ENCODE results near the gene TENM4. TPM values are rescaled to one million over a fixed set of nuclear protein-coding genes. Genes with fewer than 3 reads are reported as not detected.

Gene TENM4
- total and polyA plus RNA-seq, 2 of the 8 experiments (the other 6 are each of a cell fraction or from before 2014, with no cell fraction given): 3.5 to 7.2 TPM

- no peaks in the 10 kb centered on the region for H3K9me3 ChIP-seq (ENCODE audit: insufficient read depth in 2 of 2, low read depth in 1 of 2, low read length in 1 of 2)
- no peak overlapping the region for H3K18ac ChIP-seq (ENCODE audit: extremely low read depth, low read length)
- 90% methylated on average over 12 of the region's 12 CpGs; no CpG with 5 or more reads in 1 of the 2 experiments for WGBS, 2 experiments (ENCODE audit: extremely low coverage in 1 of 2, insufficient coverage in 1 of 2, insufficient read length in 1 of 2, insufficient replicate concordance in 2 of 2, low coverage in 1 of 2, low lambda C conversion rate in 2 of 2, missing lambda C conversion rate in 1 of 2)
- no peak overlapping the region for H3K56ac ChIP-seq (replicated peaks; ENCODE audit: insufficient read length, low read depth, low read length)
- no peak overlapping the region for H3K14ac ChIP-seq (ENCODE audit: insufficient read length)
- H3K36me3 ChIP-seq (ENCODE audit: control insufficient read depth in 2 of 4, insufficient read depth in 4 of 4, low read length in 3 of 4): no peaks in the 10 kb centered on the region
- FAIRE-seq: no peak
- H3K4me2 ChIP-seq (ENCODE audit: insufficient read depth in 1 of 2, low read depth in 2 of 2, low read length in 2 of 2): no peak overlapping the region
- H4K8ac ChIP-seq (ENCODE audit: extremely low read depth, insufficient read depth, low read length): no peak overlapping the region
- H3K79me2 ChIP-seq (ENCODE audit: control insufficient read depth in 1 of 2, insufficient read depth in 2 of 2, low read length in 2 of 2): no peaks in the 10 kb centered on the region
- no peaks in the 10 kb centered on the region for H3K23me2 ChIP-seq (ENCODE audit: low read depth, low read length)
- H2BK120ac ChIP-seq (replicated peaks; ENCODE audit: low read depth, low read length): no peak overlapping the region
- 0 out of 2 replicates have a peak overlapping the region, but pooled peaks have one; percentile 28 for H2AK5ac ChIP-seq (ENCODE audit: low read depth, low read length)
- H3K9ac ChIP-seq (replicated peaks in 1 of 4; ENCODE audit: extremely low read depth in 1 of 4, low read depth in 3 of 4, low read length in 3 of 4): no peak overlapping the region
- ChIA-PET POLR2A (ENCODE audit: partially characterized antibody) (no interaction called here), CTCF (ENCODE audit: partially characterized antibody) (no interaction called here)
- H3K27ac ChIP-seq (ENCODE audit: low read depth, low read length): no peak overlapping the region
- H4K20me1 ChIP-seq (replicated peaks in 1 of 2; ENCODE audit: control insufficient read depth in 1 of 2, insufficient read depth in 2 of 2, low read length in 2 of 2): no peaks in the 10 kb centered on the region
- no peak overlapping the region for H2BK20ac ChIP-seq (ENCODE audit: low read length)
- H2BK15ac ChIP-seq (ENCODE audit: low read length): no peak overlapping the region
- no peaks in the 10 kb centered on the region for H3K79me1 ChIP-seq (ENCODE audit: low read depth, low read length)
- H3K4me1 ChIP-seq (replicated peaks in 1 of 4; ENCODE audit: control insufficient read depth in 3 of 4, insufficient read depth in 4 of 4, low read length in 3 of 4): no peaks in the 10 kb centered on the region; a peak in 1 of 7 replicates
- no peak overlapping the region for H3K4ac ChIP-seq (replicated peaks; ENCODE audit: insufficient read length, low read depth, low read length)
- no peak for DNase-seq (ENCODE audit: low read depth in 1 of 2, low spot score in 2 of 2)
- H2AFZ ChIP-seq (ENCODE audit: low read length): no peak overlapping the region
- no peak overlapping the region for H2BK12ac ChIP-seq (ENCODE audit: low read depth, low read length)
- no peak overlapping the region for H2BK5ac ChIP-seq (ENCODE audit: low read depth, low read length)
- H4K91ac ChIP-seq (replicated peaks; ENCODE audit: insufficient read length, low read length): no peak overlapping the region
- no peaks in the 10 kb centered on the region for H3K27me3 ChIP-seq (replicated peaks in 1 of 4; ENCODE audit: control insufficient read depth in 3 of 4, extremely low read depth in 1 of 4, insufficient read depth in 3 of 4, low read length in 3 of 4)
- H3K4me3 ChIP-seq (ENCODE audit: extremely low read depth in 1 of 4, insufficient read depth in 2 of 4, low read depth in 3 of 4, low read length in 4 of 4): no peak overlapping the region
- H3K23ac ChIP-seq (ENCODE audit: insufficient read length): no peak overlapping the region
- H4K5ac ChIP-seq (ENCODE audit: insufficient read length, low read depth, low read length): no peak overlapping the region
- no peak for TF ChIP-seq BCL11A (IDR thresholded peaks at IDR 0.05; ENCODE audit: low read depth in 2 of 2, low read length in 2 of 2)
- no peak for TF ChIP-seq KDM4A (IDR thresholded peaks at IDR 0.05; ENCODE audit: low read depth, low read length, severe bottlenecking)
- no peak for TF ChIP-seq MAFK (IDR thresholded peaks at IDR 0.05; ENCODE audit: low read depth, low read length)
- TF ChIP-seq POLR2AphosphoS5 (IDR thresholded peaks at IDR 0.05; ENCODE audit: low read depth, low read length): no peak
- no peak for TF ChIP-seq HDAC2 (IDR thresholded peaks at IDR 0.05; ENCODE audit: borderline replicate concordance in 1 of 2, low read depth in 2 of 2, low read length in 2 of 2)
- TF ChIP-seq CTBP2 (IDR thresholded peaks at IDR 0.05; ENCODE audit: borderline replicate concordance, insufficient read depth, insufficient read length, low read length): no peak
- TF ChIP-seq SAP30 (IDR thresholded peaks at IDR 0.05; ENCODE audit: insufficient read depth, insufficient replicate concordance, low read length): no peak
- TF ChIP-seq SUZ12 (IDR thresholded peaks at IDR 0.05; ENCODE audit: low read length): no peak
- TF ChIP-seq GTF2F1 (IDR thresholded peaks at IDR 0.05; ENCODE audit: borderline replicate concordance, low read depth, low read length): no peak
- no peak for TF ChIP-seq RNF2 (IDR thresholded peaks at IDR 0.05; ENCODE audit: borderline replicate concordance, low read depth, low read length, missing control alignments, poor library complexity, severe bottlenecking)
- no peak for TF ChIP-seq SP1 (IDR thresholded peaks at IDR 0.05; ENCODE audit: low read depth, low read length)
- TF ChIP-seq YY1 (IDR thresholded peaks at IDR 0.05; ENCODE audit: low read depth, low read length): no peak
Measured at GRCh38 chr11:78889698-78890097, 551.1 kb downstream of the TENM4 start.
